Stimulated activated CD4-positive, alpha-beta T cell treated with anti-CD3 and anti-CD28 coated beads, Interleukin-2, amount 100 ng/mL, for 24 hours (primary cell): ENCODE data around the gene TMEM8B.

Source experiments
- DNase-seq, 2 donors: peaks; one replicate each; pipeline ENCODE4 v3.0.0-alpha.2; 2020

The TMEM8B gene

GRCh38 chr9:35829084-35829763 is at the start of gene TMEM8B:
Gene TMEM8B (plus strand): TSS chr9:35829228. CDS start chr9:35829448, 220 bp downstream.
- peak; percentile 98 for DNase-seq

- DNase-seq: no peak
Measured at GRCh38 chr9:35781066-35781465, 48.0 kb upstream of the TMEM8B start.

- DNase-seq: no peak
Measured at GRCh38 chr9:35783418-35783817, 45.6 kb upstream of the TMEM8B start.

GRCh38 chr9:35789541-35789940 is 39.5 kb upstream of the TMEM8B start:
- DNase-seq: no peak

- DNase-seq: no peak
Measured at GRCh38 chr9:35790025-35790384, 39.0 kb upstream of the TMEM8B start.

- DNase-seq: peak; percentile 45 to 60
Measured at GRCh38 chr9:35790385-35791296, 38.4 kb upstream of the TMEM8B start.

- no peak for DNase-seq
Measured at GRCh38 chr9:35791297-35791921, 37.6 kb upstream of the TMEM8B start, which contains the start of gene NPR2. Gene NPR2 (plus strand): TSS chr9:35791591. CDS start chr9:35792409, 818 bp downstream.

- no peak for DNase-seq
Measured at GRCh38 chr9:35792024-35792813, 36.8 kb upstream of the TMEM8B start.

- no peak for DNase-seq
Measured at GRCh38 chr9:35792826-35793225, 36.2 kb upstream of the TMEM8B start.

- no peak for DNase-seq
Measured at GRCh38 chr9:35793461-35793860, 35.6 kb upstream of the TMEM8B start.

GRCh38 chr9:35795695-35796094 is 33.3 kb upstream of the TMEM8B start:
- DNase-seq: no peak

GRCh38 chr9:35797311-35798109 is 31.5 kb upstream of the TMEM8B start:
- DNase-seq: no peak

GRCh38 chr9:35798658-35799374 is 30.2 kb upstream of the TMEM8B start:
- DNase-seq: peak; percentile 38 to 59

- DNase-seq: no peak
Measured at GRCh38 chr9:35800530-35800929, 28.5 kb upstream of the TMEM8B start.

GRCh38 chr9:35801328-35802128 is 27.5 kb upstream of the TMEM8B start:
- no peak for DNase-seq

GRCh38 chr9:35806101-35806500 is 22.9 kb upstream of the TMEM8B start:
- no peak for DNase-seq

- DNase-seq: no peak
Measured at GRCh38 chr9:35808433-35808832, 20.6 kb upstream of the TMEM8B start.

- no peak for DNase-seq
Measured at GRCh38 chr9:35810122-35810521, 18.9 kb upstream of the TMEM8B start.

- no peak for DNase-seq
Measured at GRCh38 chr9:35811381-35812024, 17.5 kb upstream of the TMEM8B start.
